HepG2 (cell line): ENCODE results near the gene SEC14L1. TPM values are rescaled to one million over a fixed set of nuclear protein-coding genes. Genes with fewer than 3 reads are reported as not detected.
A peak's percentile ranks its signal among the peaks of the same experiment; 100 is the strongest.

ENCODE experiments used
- ATAC-seq: fragments of 200-7000 bp; cut with Tn5 transposase; 3 replicates; pipeline ENCODE4 v1.9.1; 2020; ENCODE audit warnings: mild to moderate bottlenecking, moderate library complexity
- BruUV-seq: library from RNA; stranded (reverse); fragments of 400-500 nt; replicated peaks from 2 replicates; lab custom pipeline; 2021; lab: Mats Ljungman, UMichigan
- CTCF ChIA-PET: fragments of 300-600 bp; formaldehyde crosslinking; extraction: SDS; loops from one replicate; lab custom pipeline; 2021; ENCODE audit warnings: low total read pairs, inconsistent platforms, low intra/inter-chr PET ratio; lab: Yijun Ruan, JAX
- POLR2A ChIA-PET: fragments of 350-600 bp; sonication (Branson Sonifier 250); formaldehyde crosslinking; loops from one replicate; lab custom pipeline; 2020; ENCODE audit warnings: antibody characterized with exemption, inconsistent platforms; lab: Yijun Ruan, JAX
- DNase-seq: peaks from one replicate; pipeline ENCODE4 v3.0.0-alpha.2; 2015; ENCODE audit warnings: low spot score
- FAIRE-seq: peaks from 3 replicates; lab custom pipeline; 2011; peaks lifted over from hg19 to GRCh38; lab: Jason Lieb, UNC
- H2AFZ ChIP-seq: one replicate; pipeline ENCODE4 v1.6.1; 2011; ENCODE audit warnings: low read length, inconsistent platforms
- H3K27ac ChIP-seq: fragments of 300-600 bp; 3 replicates; pipeline ENCODE4 v1.8.0; 2011; ENCODE audit warnings: mixed run types, mild to moderate bottlenecking, mixed read lengths, low read length, inconsistent platforms; ENCODE audit not compliant: insufficient read depth; ENCODE audit errors: extremely low read length
- H3K27me3 ChIP-seq, 2 experiments: fragments of 200-600 bp in 1 of 2; 2 replicates in 1 of 2; 3 replicates in 1 of 2; pipeline versions ENCODE4 v1.6.0 to v1.8.0; 2011; ENCODE audit warnings: low read length in 2 of 2, mild to moderate bottlenecking in 2 of 2, moderate library complexity in 2 of 2, inconsistent platforms in 1 of 2; ENCODE audit not compliant: insufficient read depth in 2 of 2, control insufficient read depth in 1 of 2
- H3K36me3 ChIP-seq, 2 experiments: fragments of 200-600 bp in 1 of 2; replicated peaks in 1 of 2; 2 replicates in 1 of 2; 3 replicates in 1 of 2; pipeline versions ENCODE4 v1.5.1 to v1.8.0; 2011; ENCODE audit warnings: low read length in 2 of 2, inconsistent platforms in 1 of 2; ENCODE audit not compliant: insufficient read depth in 2 of 2, control insufficient read depth in 1 of 2
- H3K4me1 ChIP-seq: 2 replicates; pipeline ENCODE4 v1.5.1; 2012; ENCODE audit warnings: low read length, inconsistent platforms; ENCODE audit not compliant: insufficient read depth
- H3K4me2 ChIP-seq: 2 replicates; pipeline ENCODE4 v1.6.0; 2011; ENCODE audit warnings: low read depth, low read length, inconsistent platforms
- H3K4me3 ChIP-seq, 3 experiments: fragments of 200-600 bp in 1 of 3; sonication (generic), shearing (Covaris generic) in 1 of 3; replicated peaks in 1 of 3; 2 replicates each; pipeline ENCODE4 v1.5.1; 2011 to 2016; ENCODE audit warnings: low read length in 3 of 3, inconsistent platforms in 2 of 3, low read depth in 2 of 3, mild to moderate bottlenecking in 2 of 3, control low read depth in 1 of 3, mixed read lengths in 1 of 3; ENCODE audit not compliant: insufficient read depth in 1 of 3
- H3K79me2 ChIP-seq: one replicate; pipeline ENCODE4 v1.6.1; 2011; ENCODE audit warnings: low read length, inconsistent platforms; ENCODE audit not compliant: insufficient read depth
- H3K9ac ChIP-seq: 2 replicates; pipeline ENCODE4 v1.6.0; 2011; ENCODE audit warnings: mild to moderate bottlenecking, low read depth, low read length, inconsistent platforms; ENCODE audit not compliant: insufficient read depth
- H3K9me3 ChIP-seq: 2 replicates; pipeline ENCODE4 v1.5.1; 2012; ENCODE audit warnings: mild to moderate bottlenecking, low read length
- H4K20me1 ChIP-seq: 2 replicates; pipeline ENCODE4 v1.6.0; 2011; ENCODE audit warnings: inconsistent platforms, mild to moderate bottlenecking, low read length, moderate library complexity; ENCODE audit not compliant: insufficient read depth
- AGO1 ChIP-seq: fragments of 200-400 bp; formaldehyde crosslinking; IDR thresholded peaks from 2 replicates; pipeline ENCODE4 v1.6.1; 2017; ENCODE audit warnings: mild to moderate bottlenecking, low read depth, low read length, moderate library complexity; ENCODE audit not compliant: poor library complexity, severe bottlenecking
- ELF3 ChIP-seq: IDR thresholded peaks from 2 replicates; pipeline ENCODE4 v1.6.1; 2016; ENCODE audit warnings: missing genetic modification reagents, missing compliant biosample characterization
- GATAD2A ChIP-seq: IDR thresholded peaks from 2 replicates; pipeline ENCODE4 v1.6.1; 2016
- HMGXB4 ChIP-seq, 2 experiments: sonication (generic) in 1 of 2; formaldehyde crosslinking in 1 of 2; IDR thresholded peaks; 2 replicates each; pipeline versions ENCODE4 v1.4.0 to v1.6.1; 2018 to 2020; ENCODE audit warnings: missing genetic modification reagents in 2 of 2, borderline replicate concordance in 1 of 2, low read depth in 1 of 2, mild to moderate bottlenecking in 1 of 2, missing biosample characterization in 1 of 2
- HNRNPK ChIP-seq: fragments of 200-400 bp; formaldehyde crosslinking; IDR thresholded peaks from 2 replicates; pipeline ENCODE4 v1.6.1; 2018; ENCODE audit warnings: low read length, low read depth, moderate library complexity, mild to moderate bottlenecking; ENCODE audit not compliant: poor library complexity, severe bottlenecking
- NR2C2 ChIP-seq: sonication (generic); formaldehyde crosslinking; IDR thresholded peaks from 2 replicates; pipeline ENCODE4 v1.4.0; 2020; ENCODE audit warnings: missing genetic modification reagents, mild to moderate bottlenecking, moderate library complexity, borderline replicate concordance
- ZBTB46 ChIP-seq: sonication (generic); formaldehyde crosslinking; IDR thresholded peaks from 2 replicates; pipeline ENCODE4 v1.4.0; 2020; ENCODE audit warnings: mild to moderate bottlenecking, missing genetic modification reagents, borderline replicate concordance
- ZNF34 ChIP-seq: sonication (generic); formaldehyde crosslinking; IDR thresholded peaks from 2 replicates; pipeline ENCODE4 v1.4.0; 2020; ENCODE audit warnings: mild to moderate bottlenecking, missing genetic modification reagents, borderline replicate concordance
- ZNF362 ChIP-seq: sonication (generic); formaldehyde crosslinking; IDR thresholded peaks from 2 replicates; pipeline ENCODE4 v1.4.0; 2020; ENCODE audit warnings: missing genetic modification reagents, mild to moderate bottlenecking, borderline replicate concordance
- ZNF430 ChIP-seq: sonication (generic); formaldehyde crosslinking; IDR thresholded peaks from 2 replicates; pipeline ENCODE4 v1.9.0; 2021; ENCODE audit warnings: mild to moderate bottlenecking, missing genetic modification reagents
- ZNF441 ChIP-seq: sonication (generic); formaldehyde crosslinking; IDR thresholded peaks from 2 replicates; pipeline ENCODE4 v1.7.0; 2021; ENCODE audit warnings: missing genetic modification reagents, borderline replicate concordance
- ZNF556 ChIP-seq: sonication (generic); formaldehyde crosslinking; IDR thresholded peaks from 2 replicates; pipeline ENCODE4 v1.4.0; 2020; ENCODE audit warnings: mild to moderate bottlenecking, missing genetic modification reagents, borderline replicate concordance
- whole genome bisulfite sequencing: methylation state at CpG from one replicate; pipeline ENCODE4 v1.1.6; 2017; ENCODE audit warnings: low lambda C conversion rate; 5-methylcytosine and 5-hydroxymethylcytosine counted together
- in situ Hi-C: cut with HindIII; loops from 2 replicates; pipeline ENCODE4 v1.10.0; 2017; ENCODE audit warnings: low pct_unique_long_range_greater_than_20kb; ENCODE audit not compliant: extremely low pct_ligation_motif_present
- intact Hi-C: fragments of 100-400 bp; cut with micrococcal nuclease; formaldehyde crosslinking; loops from one replicate; pipeline ENCODE4 v1.10.0; 2022; ENCODE audit not compliant: unreplicated experiment
- polyA plus RNA-seq, 8 experiments: library from polyadenylated mRNA; depleted of rRNA in 3 of 8; stranded (reverse) in 7 of 8; unstranded in 1 of 8; fragments of >200 nt; fragmentation: Illumina TruSeq in 4 of 8; extraction: Trizol in 4 of 8; gene quantifications; 2 replicates each; pipeline versions ENCODE4 v1.2.1 to v1.2.3, GENCODE V29; 2011 to 2016; ENCODE audit warnings: low read depth in 4 of 8, missing spikeins in 1 of 8, mixed read lengths in 1 of 8; ENCODE audit not compliant: insufficient read depth in 1 of 8
- total RNA-seq, 5 experiments: library from RNA; depleted of rRNA; stranded (reverse); fragments of >200 nt; fragmentation: Illumina TruSeq; extraction: Trizol; gene quantifications; 2 replicates each; pipeline ENCODE4 v1.2.3, GENCODE V29; 2016; ENCODE audit warnings: low read depth in 1 of 5

The SEC14L1 gene
- total and polyA plus RNA-seq, 2 of the 13 experiments (the other 11 are each of a cell fraction or from before 2014, with no cell fraction given): 26.3 to 43.9 TPM

GRCh38 chr17:77144227-77144626, 3.5 kb downstream of the SEC14L1 start:
- no peak overlapping the region for H3K27ac ChIP-seq
- TF ChIP-seq ZBTB46 (CRISPR knock-in tag) (no peak), ZNF430 (CRISPR knock-in tag) (no peak), ZNF556 (CRISPR knock-in tag) (no peak), ELF3 (no peak)
- intact Hi-C loops: no loop called here
- no TSS peak for BruUV-seq
- H3K9me3 ChIP-seq: no peaks in the 10 kb centered on the region
- DNase-seq (no peak), FAIRE-seq (no peak), ATAC-seq (no peak)
- H3K4me1 ChIP-seq: peaks cover 86% of the 10 kb centered on the region
- in situ Hi-C loops: no loop called here
- no peaks in the 10 kb centered on the region; a peak in 1 of 5 replicates for H3K27me3 ChIP-seq
- POLR2A ChIA-PET: no interaction called here
- CTCF ChIA-PET: no interaction called here
- H3K36me3 ChIP-seq: peaks cover 6 to 34% of the 10 kb centered on the region in 2 experiments
- no peak overlapping the region for H2AFZ ChIP-seq
- no peak overlapping the region for H3K4me3 ChIP-seq
- H3K9ac ChIP-seq: no peak overlapping the region
- 94% methylated on average over 4 of the region's 4 CpGs for WGBS
- no peaks in the 10 kb centered on the region for H4K20me1 ChIP-seq
- H3K79me2 ChIP-seq: peaks cover 58% of the 10 kb centered on the region
- no peak overlapping the region for H3K4me2 ChIP-seq

GRCh38 chr17:77145224-77145611, 4.4 kb downstream of the SEC14L1 start:
- no TSS peak for BruUV-seq
- CTCF ChIA-PET: no interaction called here
- ATAC-seq (no peak), DNase-seq (no peak), FAIRE-seq (peak; percentile 12)
- peaks cover 66% of the 10 kb centered on the region for H3K79me2 ChIP-seq
- H3K4me1 ChIP-seq: peaks cover 85% of the 10 kb centered on the region
- peak overlapping the region; percentile 42 for H3K4me2 ChIP-seq
- H3K4me3 ChIP-seq: no peak overlapping the region
- no peak overlapping the region for H3K9ac ChIP-seq
- H3K9me3 ChIP-seq: no peaks in the 10 kb centered on the region
- 97% methylated on average over 3 of the region's 3 CpGs for WGBS
- H3K27ac ChIP-seq: peak overlapping the region; percentile 68
- no peak overlapping the region for H2AFZ ChIP-seq
- no peaks in the 10 kb centered on the region for H4K20me1 ChIP-seq
- POLR2A ChIA-PET: interaction anchor here (0.8 to 1.6 kb wide), 6 partner anchors 16 to 63 kb away, joined by 3 to 10 read pairs (median 5); no protein-coding TSS in a partner anchor
- intact Hi-C loops: loop anchor here (5.0 kb wide), 1 partner anchor 37 kb away; no protein-coding TSS in a partner anchor
- H3K27me3 ChIP-seq: no peaks in the 10 kb centered on the region; a peak in 1 of 5 replicates
- in situ Hi-C loops: no loop called here
- peaks cover 10 to 39% of the 10 kb centered on the region in 2 experiments for H3K36me3 ChIP-seq
- peak; percentile 3; the same call in 1 of the 2 replicates for TF ChIP-seq GATAD2A (CRISPR knock-in tag)
- no peak for TF ChIP-seq ZNF441 (CRISPR knock-in tag)
- 0 out of 4 replicates have a peak, but pooled peaks of 1 of the 2 experiments have one; percentile 37 for TF ChIP-seq HMGXB4 (CRISPR knock-in tag; IDR thresholded peaks at IDR 0.05; ENCODE audit: borderline replicate concordance in 1 of 2, low read depth in 1 of 2)
- TF ChIP-seq AGO1: no peak
- 0 out of 2 replicates have a peak, but pooled peaks have one; percentile 17 for TF ChIP-seq ZNF34
- TF ChIP-seq NR2C2 (CRISPR knock-in tag): 0 out of 2 replicates have a peak, but pooled peaks have one; percentile 29
- 0 out of 2 replicates have a peak, but pooled peaks have one; percentile 3 for TF ChIP-seq ZNF362 (CRISPR knock-in tag)
- no peak for TF ChIP-seq HNRNPK
